ENCODE measurements around the gene SHROOM2.

The SHROOM2 gene

DNA sequence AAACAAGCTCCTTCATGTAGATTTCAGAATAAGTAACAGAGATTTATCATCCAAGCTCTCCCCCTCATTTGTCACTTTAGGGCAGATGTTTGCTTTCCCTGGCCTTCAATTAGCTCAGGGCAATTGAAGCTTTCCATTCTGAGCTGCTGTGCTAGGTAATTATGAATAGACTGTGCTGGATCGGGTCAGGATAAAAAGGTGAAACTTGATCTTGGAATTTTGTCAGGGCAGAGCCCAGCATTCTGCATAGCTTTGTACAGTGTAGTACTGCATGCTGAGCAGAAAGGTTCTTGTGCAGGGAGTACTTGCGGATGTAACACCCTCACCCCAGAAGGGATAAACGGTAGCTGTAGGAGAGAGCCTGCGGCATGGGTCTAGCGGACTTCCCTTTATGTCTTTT lies 116.9 kb downstream of the SHROOM2 start:
- no peak for DNase-seq

DNA sequence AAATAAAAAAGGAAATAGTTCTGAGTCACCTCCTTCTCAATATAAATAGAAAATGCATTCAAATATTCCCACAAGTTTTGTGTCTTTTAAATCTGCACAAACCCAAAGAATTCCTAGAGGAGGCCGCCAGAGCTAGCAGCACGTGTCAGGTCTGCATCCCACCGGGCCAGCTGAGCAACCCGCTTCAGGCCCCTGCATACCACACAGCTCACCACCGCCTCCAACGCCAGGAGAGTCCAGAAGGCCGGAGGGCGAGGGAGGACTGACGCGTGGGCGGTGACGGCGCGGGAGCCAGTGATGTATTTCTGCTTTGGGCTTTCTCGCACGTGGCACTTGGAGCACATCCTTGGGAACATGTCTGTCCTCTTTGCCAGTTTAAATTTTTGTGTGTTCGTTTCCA lies 119.1 kb downstream of the SHROOM2 start:
- no peak for DNase-seq

- no peak for DNase-seq
Observed at GRCh38 chrX:9905721-9906120, 119.5 kb downstream of the SHROOM2 start.

GRCh38 chrX:9906919-9907318 lies 120.7 kb downstream of the SHROOM2 start:
- no peak for DNase-seq

DNA sequence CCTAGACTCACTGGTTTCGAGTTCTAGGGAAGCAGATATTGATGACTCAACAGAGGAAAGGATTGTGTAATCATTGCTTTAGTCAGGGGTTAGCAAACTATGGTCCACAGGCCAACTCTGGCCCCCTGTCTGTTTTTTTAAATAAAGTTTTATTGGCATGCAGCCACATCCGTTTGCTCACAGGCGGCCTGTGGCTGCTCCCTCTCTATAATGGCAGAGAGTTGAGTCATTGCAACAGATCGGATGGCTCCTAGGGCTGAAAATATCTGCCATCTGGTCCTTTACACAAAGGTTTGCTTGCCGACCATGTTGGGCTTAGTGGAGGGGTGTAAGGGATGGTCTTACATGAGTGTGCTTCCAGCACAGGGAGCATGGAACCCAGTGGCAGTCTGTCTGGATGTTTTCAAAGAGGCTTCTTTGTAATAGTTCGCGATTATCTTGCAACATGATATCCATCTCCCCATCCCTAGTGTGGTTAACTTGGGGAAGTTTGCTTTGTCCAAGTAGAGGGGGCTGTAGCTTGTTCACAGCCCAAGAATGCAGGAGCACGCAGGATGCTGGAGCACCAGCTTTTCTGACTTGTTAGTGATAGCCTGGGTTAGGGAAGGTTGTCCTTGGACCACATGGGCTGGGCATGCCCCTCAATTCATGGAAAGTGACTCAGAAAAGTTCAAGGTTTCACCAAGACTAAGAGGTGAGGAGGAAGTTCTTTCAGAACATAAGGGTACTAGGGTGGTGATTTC lies 121.6 kb downstream of the SHROOM2 start:
- DNase-seq: no peak

GRCh38 chrX:9909254-9909653 lies 123.0 kb downstream of the SHROOM2 start:
- DNase-seq: no peak

- DNase-seq: no peak
Observed at GRCh38 chrX:9911487-9911886, 125.3 kb downstream of the SHROOM2 start.

DNA sequence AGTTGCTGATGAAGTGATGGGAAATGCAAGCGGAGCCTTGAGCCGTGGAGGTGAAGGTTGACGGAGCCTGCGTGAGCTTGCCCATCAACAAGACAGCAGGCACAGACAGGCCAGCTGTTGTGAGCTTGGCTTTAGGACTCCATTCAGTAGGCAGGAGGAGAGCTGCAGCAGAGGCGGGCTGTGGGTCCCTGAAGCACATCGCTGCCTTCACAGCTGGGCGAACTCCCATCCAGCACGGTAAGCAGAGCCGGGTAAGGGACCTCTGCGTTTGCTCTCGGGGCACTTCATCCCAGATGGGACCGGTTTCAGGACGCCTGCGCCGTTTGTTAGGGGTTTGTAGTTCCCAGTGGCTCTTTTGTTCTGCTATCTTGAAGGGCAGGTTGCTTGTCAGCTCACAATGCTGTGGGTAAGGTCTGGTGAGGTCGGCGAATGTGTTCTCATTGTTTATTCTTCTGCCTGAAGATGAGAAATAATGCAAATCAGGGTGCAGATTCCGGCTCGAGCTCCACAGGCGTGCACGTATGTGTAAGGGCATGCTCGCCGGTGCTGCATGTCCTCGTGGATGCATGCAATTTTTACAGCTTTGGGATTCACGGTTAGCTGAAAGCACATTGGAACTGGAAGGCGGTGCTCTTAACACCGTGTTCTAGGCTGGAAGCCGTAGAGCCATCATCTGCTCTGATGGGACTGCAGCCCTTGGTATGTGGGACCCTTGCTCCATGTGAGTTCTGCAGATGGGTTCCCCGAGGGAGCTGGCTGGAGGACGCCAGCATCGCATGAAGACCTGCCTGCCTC lies 126.3 kb downstream of the SHROOM2 start:
- no peak for DNase-seq

DNA sequence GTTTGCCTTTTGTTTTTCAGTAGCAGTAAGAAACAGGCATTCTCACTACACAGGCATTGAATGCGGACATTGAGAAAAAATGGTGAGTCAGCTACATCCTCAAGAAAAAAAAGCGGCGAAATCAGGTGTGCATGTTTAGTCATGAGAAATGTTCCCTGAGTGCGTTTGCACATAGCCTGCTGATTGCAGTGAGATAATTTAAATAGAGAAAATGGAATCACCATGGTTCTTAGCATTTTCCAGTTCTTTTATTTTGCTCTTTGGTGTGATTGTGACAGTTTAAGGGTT lies 126.9 kb downstream of the SHROOM2 start:
- no peak for DNase-seq

DNA sequence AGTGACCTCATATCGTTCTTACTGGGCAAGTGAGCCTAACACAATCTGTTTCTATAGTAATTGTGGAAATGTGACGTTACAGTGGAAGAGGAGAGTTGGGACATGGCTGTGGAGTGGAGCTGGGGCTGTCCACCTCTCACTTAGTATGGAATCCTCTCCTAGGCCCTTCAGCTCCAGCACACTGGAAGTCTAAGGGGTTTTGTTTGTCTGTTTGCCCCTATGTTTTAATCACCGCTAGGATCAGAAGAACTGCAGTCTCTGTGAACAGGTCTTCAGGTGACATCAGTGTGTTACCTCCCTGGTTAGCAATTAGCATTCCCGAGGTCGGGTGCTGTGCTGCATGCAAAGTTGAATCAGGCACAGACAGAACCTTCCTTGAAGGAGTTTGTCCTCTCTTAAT lies 131.6 kb downstream of the SHROOM2 start:
- DNase-seq: no peak

- DNase-seq: no peak
Observed at GRCh38 chrX:9919632-9920172, 133.5 kb downstream of the SHROOM2 start.

- DNase-seq: no peak
Observed at GRCh38 chrX:9921407-9921806, 135.2 kb downstream of the SHROOM2 start.

GRCh38 chrX:9923357-9923756 lies 137.1 kb downstream of the SHROOM2 start:
- DNase-seq: no peak

GRCh38 chrX:9926002-9926401 lies 139.8 kb downstream of the SHROOM2 start:
- DNase-seq: no peak

DNA sequence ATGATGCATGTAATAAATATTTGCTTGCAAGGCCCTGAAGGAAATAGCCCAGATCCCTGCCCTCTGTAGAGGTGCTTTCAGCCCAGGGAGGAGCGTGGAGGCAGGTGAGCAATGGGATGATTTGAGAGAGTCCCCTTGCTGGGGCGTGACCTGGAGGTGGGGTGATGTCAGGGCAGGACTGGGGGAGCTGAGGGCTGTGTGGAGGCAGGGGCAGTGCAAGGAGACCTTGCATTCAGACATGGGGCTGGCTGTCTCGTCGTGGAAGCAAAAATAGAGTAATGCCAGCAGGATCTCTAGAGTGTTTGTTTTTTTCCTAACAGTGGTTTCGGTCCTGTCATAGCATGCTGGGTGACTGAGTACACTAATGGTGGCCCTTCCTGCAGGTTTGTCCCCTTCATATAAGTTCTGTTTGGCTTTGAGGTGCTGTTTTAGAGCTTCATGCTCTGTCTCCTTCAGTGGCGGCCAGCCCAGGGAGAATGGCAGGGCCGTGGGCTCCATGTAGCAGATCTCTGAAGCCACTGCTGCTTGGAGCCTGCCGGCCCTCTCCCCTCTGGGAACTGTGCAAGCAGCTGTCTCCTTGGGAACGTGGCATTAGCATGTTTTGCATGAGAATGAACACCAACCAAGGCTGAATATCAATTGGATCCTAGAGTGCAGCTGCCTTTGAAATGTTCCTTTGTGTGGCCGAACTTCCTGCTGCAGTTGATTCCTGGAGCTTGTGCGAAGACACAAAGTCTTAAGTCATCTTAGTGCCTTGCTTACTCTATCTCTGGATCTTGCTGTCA lies 141.7 kb downstream of the SHROOM2 start:
- no peak for DNase-seq

- no peak for DNase-seq
Observed at GRCh38 chrX:9935436-9935835, 149.2 kb downstream of the SHROOM2 start.

- DNase-seq: no peak
Observed at GRCh38 chrX:9937761-9938160, 151.5 kb downstream of the SHROOM2 start.

DNA sequence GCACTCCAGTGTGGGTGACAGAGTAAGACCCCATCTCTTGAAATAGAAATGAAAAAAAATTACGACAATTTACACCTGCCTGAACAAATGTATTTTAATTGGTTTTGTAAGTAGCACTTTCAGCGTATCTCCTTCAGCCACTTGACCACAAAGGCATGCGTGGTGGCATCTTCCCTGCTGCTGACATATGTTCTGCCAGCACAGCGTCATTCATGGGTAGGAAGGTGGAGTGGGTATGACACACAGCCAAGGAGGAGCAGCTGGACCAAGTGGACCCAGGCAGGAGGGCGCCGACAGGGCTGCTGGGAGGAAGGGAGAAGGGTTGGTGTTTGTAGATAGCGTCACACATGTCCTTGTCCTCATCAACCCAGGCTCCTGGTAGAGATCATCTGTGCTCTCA lies 152.3 kb downstream of the SHROOM2 start:
- DNase-seq: no peak

GRCh38 chrX:9940421-9940820 lies 154.2 kb downstream of the SHROOM2 start:
- no peak for DNase-seq

DNA sequence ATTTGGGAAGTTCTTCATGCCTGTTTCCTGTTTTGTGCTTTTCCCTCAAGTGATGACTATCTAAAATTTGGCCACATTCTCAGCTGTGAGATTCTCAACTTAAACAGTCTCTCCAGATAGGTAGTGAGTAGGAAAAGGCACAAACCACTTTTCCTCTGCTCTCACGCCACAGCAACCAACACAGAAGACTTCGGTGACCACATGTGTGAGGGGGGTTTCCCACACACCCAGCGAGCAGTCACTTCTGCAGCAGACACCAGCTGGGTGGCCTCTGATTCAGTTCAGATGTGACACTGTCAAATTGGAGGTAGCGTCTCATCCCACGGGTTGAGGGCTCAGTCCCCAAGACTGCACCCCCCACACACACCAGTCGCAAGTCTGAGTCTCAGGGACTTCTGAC lies 155.9 kb downstream of the SHROOM2 start:
- peak; percentile 7 for DNase-seq

DNA sequence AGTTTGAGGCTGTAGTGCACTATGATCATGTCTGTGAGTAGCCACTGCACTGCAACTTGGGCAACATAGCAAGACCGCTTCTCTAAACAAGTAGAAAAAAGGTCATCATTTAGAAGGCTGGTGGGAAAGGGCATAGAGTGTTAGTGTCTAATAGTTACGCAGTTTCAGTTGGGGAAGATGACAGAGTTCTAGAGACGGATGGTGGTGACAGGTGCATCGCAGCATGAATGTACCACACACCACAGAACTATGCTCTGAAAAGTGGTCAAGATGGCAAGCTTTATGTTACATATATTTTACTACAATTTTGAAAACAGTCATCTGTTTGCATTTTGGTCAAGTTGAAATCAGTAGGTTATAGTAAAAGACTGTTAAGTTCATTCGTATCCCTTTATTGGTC lies 157.2 kb downstream of the SHROOM2 start:
- DNase-seq: no peak

DNA sequence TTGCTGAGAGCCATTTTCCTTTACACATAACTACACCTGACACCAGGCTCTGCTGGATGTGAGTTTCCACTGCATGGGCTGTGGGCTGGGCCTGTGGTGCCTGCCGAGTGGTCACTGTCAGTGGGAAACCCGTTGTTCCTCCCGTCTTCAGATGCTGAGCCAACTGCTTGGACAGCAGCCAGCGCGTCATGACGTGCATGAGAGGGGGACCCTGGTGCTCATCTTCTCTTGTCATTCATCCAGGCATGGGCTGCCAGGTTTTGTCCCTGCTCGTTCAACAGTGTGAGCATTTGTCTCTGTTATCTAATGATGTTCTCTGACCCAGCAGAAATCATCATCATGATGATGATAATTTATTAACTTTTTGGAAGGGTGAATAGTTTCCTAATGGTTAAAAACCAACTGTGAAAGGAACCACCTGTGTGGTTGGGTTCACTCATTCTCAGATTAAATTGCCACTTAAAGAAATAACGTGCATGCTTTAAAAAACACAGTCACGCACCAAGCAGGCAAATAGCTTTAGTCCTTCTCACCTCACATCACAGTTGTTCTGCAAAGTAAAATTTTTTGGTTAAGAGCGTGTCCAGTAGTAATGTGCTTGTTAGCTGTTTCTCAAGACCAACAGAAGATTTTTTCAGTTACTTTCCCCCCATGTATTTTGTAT lies 161.0 kb downstream of the SHROOM2 start:
- DNase-seq: no peak

DNA sequence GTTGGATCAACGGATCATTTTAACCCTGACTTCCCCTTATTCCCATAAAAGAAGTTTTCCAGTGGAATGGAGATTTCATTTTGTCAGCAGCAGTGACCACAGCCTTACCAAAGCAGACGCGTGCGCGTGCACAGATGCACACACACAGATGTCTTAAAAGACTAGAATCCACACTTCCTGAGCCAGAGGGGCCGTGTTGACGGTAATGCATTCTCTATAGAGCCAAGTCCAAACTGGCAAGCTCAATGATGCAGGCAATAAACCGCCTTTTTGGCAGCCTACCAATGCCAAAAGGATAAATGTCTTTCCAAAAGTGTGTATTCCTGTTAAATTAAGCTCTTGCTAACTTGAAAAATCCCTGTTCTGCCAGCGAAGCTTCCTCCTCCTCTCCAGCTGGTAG lies 162.2 kb downstream of the SHROOM2 start:
- no peak for DNase-seq

Data from activated effector memory CD4-positive, alpha-beta T cell treated with Interleukin-2 at 50 U/mL for 16 hours (primary cell).